Cardiac fibroblast (primary cell): ENCODE results near the gene GRIN2A.

Experiments used
- DNase-seq, 2 donors: peaks; one replicate each; pipeline versions ENCODE4 v3.0.0 to v3.0.0-alpha.2; 2010; ENCODE audit warnings: low read depth in 2 of 2
- H3K4me3 ChIP-seq, 2 donors: replicated peaks in 1 of 2; 1 replicate in 1 of 2; 2 replicates in 1 of 2; pipeline ENCODE4 v1.5.1; 2011; ENCODE audit warnings: low read depth in 2 of 2, low read length in 2 of 2, mild to moderate bottlenecking in 2 of 2, moderate library complexity in 1 of 2
- CTCF ChIP-seq: IDR thresholded peaks from one replicate; pipeline ENCODE4 v1.5.1; 2011; ENCODE audit warnings: low read depth, mild to moderate bottlenecking, low read length, inconsistent platforms

The GRIN2A gene

GRCh38 chr16:10189861-10190390 lies 7.7 kb upstream of the GRIN2A start:
- no peak overlapping the region for H3K4me3 ChIP-seq
- no peak for DNase-seq
- no peak for TF ChIP-seq CTCF

DNA sequence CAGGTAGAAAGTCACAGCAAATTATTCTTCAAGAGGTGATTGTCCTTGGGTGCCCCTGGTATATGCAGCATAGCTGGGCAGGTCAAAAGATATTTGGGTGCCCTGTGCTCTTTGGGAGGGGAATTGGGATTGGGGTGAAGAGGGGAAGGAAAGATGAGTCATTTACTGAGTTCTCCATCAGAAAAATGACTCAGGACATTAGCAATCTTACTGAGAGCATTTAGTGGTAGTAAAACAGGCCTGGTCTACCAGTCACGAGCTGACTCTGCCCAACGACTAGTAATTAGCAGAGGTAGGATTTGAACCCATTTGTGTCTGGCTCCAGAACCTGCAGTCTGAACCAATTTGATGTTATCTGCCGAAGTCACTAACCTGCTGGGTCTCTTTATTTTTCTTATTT lies 6.0 kb upstream of the GRIN2A start:
- no peak for TF ChIP-seq CTCF
- DNase-seq, result no peak
- no peak overlapping the region for H3K4me3 ChIP-seq

- no peak overlapping the region for H3K4me3 ChIP-seq
- peak; percentile 88 for TF ChIP-seq CTCF
- DNase-seq, result peak; percentile 49 to 60
Measured at GRCh38 chr16:10181196-10182162, 749 bp downstream of the GRIN2A start.

GRCh38 chr16:10180771-10181163 lies 1.5 kb downstream of the GRIN2A start:
- H3K4me3 ChIP-seq, result no peak overlapping the region
- DNase-seq, result peak in 1 of 2 donors; percentile 8

GRCh38 chr16:10180042-10180770 lies 2.0 kb downstream of the GRIN2A start:
- no peak for DNase-seq
- no peak for TF ChIP-seq CTCF
- no peak overlapping the region for H3K4me3 ChIP-seq

More at GRCh38 chr16:10180771-10181163, 1.5 kb downstream of the GRIN2A start:
- peak; percentile 42 for TF ChIP-seq CTCF

DNA sequence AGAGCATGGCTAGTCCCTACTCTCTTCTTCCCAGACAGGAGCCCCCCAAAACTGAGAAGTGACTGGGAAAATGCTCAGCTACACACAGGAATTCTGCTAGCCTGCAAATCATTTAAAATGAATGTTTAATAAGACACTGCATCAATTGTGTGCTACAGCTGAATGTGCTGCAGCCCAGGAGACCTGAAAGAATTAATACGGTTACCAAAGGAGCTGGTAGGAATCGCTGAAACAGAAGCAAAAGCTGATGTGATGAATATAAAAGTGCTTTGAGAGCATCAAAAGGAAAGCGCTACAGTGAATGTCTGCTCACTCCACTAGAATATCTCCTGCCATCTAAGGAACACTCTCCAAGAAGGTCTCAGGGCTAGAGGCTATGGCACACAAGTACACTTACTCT lies 3.7 kb downstream of the GRIN2A start:
- TF ChIP-seq CTCF, result no peak
- H3K4me3 ChIP-seq, result no peak overlapping the region
- no peak for DNase-seq
